ENCODE measurements around the gene NYAP2. TPM values are rescaled to one million over a fixed set of nuclear protein-coding genes. Genes with fewer than 3 reads are reported as not detected.

NYAP2 gene
- total and polyA plus RNA-seq, 10 of the 15 experiments (the other 5 are each of a cell fraction or from before 2014, with no cell fraction given), result 0.03 TPM; not detected in 9

DNA sequence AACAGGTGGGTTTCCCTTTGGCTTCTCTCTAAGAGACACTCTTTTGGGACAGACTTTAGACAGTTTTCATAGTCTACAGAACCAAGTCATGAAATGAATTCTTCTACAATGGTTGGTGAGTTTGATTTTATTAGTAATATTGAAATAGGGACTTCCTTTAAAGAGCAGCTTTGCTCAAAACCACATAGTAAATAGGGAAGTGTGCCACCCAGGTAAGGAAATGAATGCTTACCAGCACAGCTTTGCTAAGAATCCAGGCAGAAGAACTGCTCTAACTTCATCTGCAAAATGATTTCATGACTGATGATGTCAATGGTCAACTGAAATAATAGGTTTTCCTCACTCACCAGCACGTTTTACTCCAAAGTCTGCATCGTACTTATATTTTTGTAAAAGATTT lies 89.2 kb downstream of the NYAP2 start:
- WGBS (ENCODE audit: insufficient coverage, insufficient replicate concordance, low lambda C conversion rate, missing lambda C conversion rate), result 6% methylated on average over 2 of the region's 2 CpGs
- SMC1A ChIA-PET (ENCODE audit: uncharacterized antibody, unreplicated experiment), result no interaction called here
- CTCF ChIA-PET, result interaction anchor here (0.6 kb wide), 1 partner anchor 741 kb away, joined by 3 read pairs; no protein-coding TSS in a partner anchor
- BruUV-seq (replicated peaks), result no TSS peak
- H3K4me1 ChIP-seq (ENCODE audit: control insufficient read depth, insufficient read depth, low read length), result no peaks in the 10 kb centered on the region
- no peak overlapping the region for H3K27ac ChIP-seq (ENCODE audit: control insufficient read depth, insufficient read depth)
- no peak overlapping the region for H2AFZ ChIP-seq (ENCODE audit: control insufficient read depth, low read depth, low read length)
- no peak for FAIRE-seq
- intact Hi-C loops (cut with micrococcal nuclease; ENCODE audit: unreplicated experiment), result no loop called here
- H3K9me3 ChIP-seq (replicated peaks; ENCODE audit: control insufficient read depth, insufficient read depth, low read length), result no peaks in the 10 kb centered on the region
- DNase-seq (ENCODE audit: low read depth, low spot score), result no peak
- H3K27me3 ChIP-seq (replicated peaks in 1 of 2; ENCODE audit: control insufficient read depth in 2 of 2, insufficient read depth in 2 of 2, low read length in 1 of 2), result no peaks in the 10 kb centered on the region
- H3K79me2 ChIP-seq (ENCODE audit: control insufficient read depth, insufficient read depth, low read length), result no peaks in the 10 kb centered on the region
- H3K9ac ChIP-seq (ENCODE audit: control insufficient read depth, insufficient read depth, low read length), result no peak overlapping the region
- RAD21 ChIA-PET (ENCODE audit: unreplicated experiment), result no interaction called here
- 0 out of 4 replicates have a peak, but pooled peaks of 1 of the 2 experiments have one; percentile 18 for TF ChIP-seq ETV6 (conservative IDR thresholded peaks at IDR 0.05 in 1 of 2, IDR thresholded peaks at IDR 0.05 in 1 of 2; ENCODE audit: borderline replicate concordance in 1 of 2, low read depth in 1 of 2)
- TF ChIP-seq CEBPB (IDR thresholded peaks at IDR 0.05; ENCODE audit: borderline replicate concordance in 1 of 2, low read depth in 2 of 2, low read length in 2 of 2), result no peak
- peak; percentile 58; the same call in 1 of the 2 replicates for TF ChIP-seq SPI1 (IDR thresholded peaks at IDR 0.05; ENCODE audit: borderline replicate concordance, insufficient read depth, low read depth, low read length)
- peak; percentile 22; the same call in 1 of the 2 replicates for TF ChIP-seq JUNB (IDR thresholded peaks at IDR 0.05)
- H3K36me3 ChIP-seq (ENCODE audit: control insufficient read depth in 2 of 2, insufficient read depth in 2 of 2, low read length in 1 of 2), result no peaks in the 10 kb centered on the region
- POLR2A ChIA-PET, result no interaction called here
- H3K4me2 ChIP-seq (ENCODE audit: control insufficient read depth, insufficient read depth), result no peak overlapping the region
- H4K20me1 ChIP-seq (ENCODE audit: control insufficient read depth, insufficient read depth), result no peaks in the 10 kb centered on the region
- peak; percentile 74 for ATAC-seq
- no peak overlapping the region for H3K4me3 ChIP-seq
- in situ Hi-C loops (cut with MboI), result no loop called here

- no TSS peak for BruUV-seq (replicated peaks)
- H3K9ac ChIP-seq (ENCODE audit: control insufficient read depth, insufficient read depth, low read length), result no peak overlapping the region
- H2AFZ ChIP-seq (ENCODE audit: control insufficient read depth, low read depth, low read length), result no peak overlapping the region
- DNase-seq (ENCODE audit: low read depth, low spot score) (no peak), FAIRE-seq (no peak), ATAC-seq (no peak)
- H4K20me1 ChIP-seq (ENCODE audit: control insufficient read depth, insufficient read depth), result no peaks in the 10 kb centered on the region
- no peak overlapping the region for H3K27ac ChIP-seq (ENCODE audit: control insufficient read depth, insufficient read depth)
- in situ Hi-C loops (cut with MboI) (no loop called here), intact Hi-C loops (cut with micrococcal nuclease; ENCODE audit: unreplicated experiment) (loop anchor here (10.0 kb wide), 1 partner anchor 369 kb away; no protein-coding TSS in a partner anchor)
- ChIA-PET CTCF (no interaction called here), RAD21 (ENCODE audit: unreplicated experiment) (no interaction called here), POLR2A (no interaction called here), SMC1A (ENCODE audit: uncharacterized antibody, unreplicated experiment) (no interaction called here)
- H3K4me3 ChIP-seq, result no peak overlapping the region
- no peaks in the 10 kb centered on the region for H3K9me3 ChIP-seq (replicated peaks; ENCODE audit: control insufficient read depth, insufficient read depth, low read length)
- no peaks in the 10 kb centered on the region for H3K4me1 ChIP-seq (ENCODE audit: control insufficient read depth, insufficient read depth, low read length)
- no peaks in the 10 kb centered on the region for H3K36me3 ChIP-seq (ENCODE audit: control insufficient read depth in 2 of 2, insufficient read depth in 2 of 2, low read length in 1 of 2)
- no peak overlapping the region for H3K4me2 ChIP-seq (ENCODE audit: control insufficient read depth, insufficient read depth)
- H3K27me3 ChIP-seq (replicated peaks in 1 of 2; ENCODE audit: control insufficient read depth in 2 of 2, insufficient read depth in 2 of 2, low read length in 1 of 2), result no peaks in the 10 kb centered on the region
- H3K79me2 ChIP-seq (ENCODE audit: control insufficient read depth, insufficient read depth, low read length), result no peaks in the 10 kb centered on the region
- 49% methylated on average over 5 of the region's 5 CpGs for WGBS (ENCODE audit: insufficient coverage, insufficient replicate concordance, low lambda C conversion rate, missing lambda C conversion rate)
- TF ChIP-seq SPI1 (IDR thresholded peaks at IDR 0.05; ENCODE audit: borderline replicate concordance, insufficient read depth, low read depth, low read length) (no peak), RAD21 (IDR thresholded peaks at IDR 0.05; ENCODE audit: insufficient read depth, low read depth, low read length) (no peak), HCFC1 (IDR thresholded peaks at IDR 0.05; ENCODE audit: low read length) (no peak), MYB (IDR thresholded peaks at IDR 0.05; ENCODE audit: borderline replicate concordance, low read depth, low read length) (no peak), CREB1 (IDR thresholded peaks at IDR 0.05; ENCODE audit: low read depth) (no peak), NR2F1 (conservative IDR thresholded peaks at IDR 0.05) (no peak), RAD51 (IDR thresholded peaks at IDR 0.05) (no peak), NFIC (IDR thresholded peaks at IDR 0.05; ENCODE audit: low read depth, low read length) (no peak), GABPA (IDR thresholded peaks at IDR 0.05; ENCODE audit: low read depth) (no peak), IKZF1 (conservative IDR thresholded peaks at IDR 0.05) (no peak), CEBPB (IDR thresholded peaks at IDR 0.05; ENCODE audit: borderline replicate concordance in 1 of 2, low read depth in 2 of 2, low read length in 2 of 2) (no peak), PAX8 (IDR thresholded peaks at IDR 0.05) (no peak), RELA (IDR thresholded peaks at IDR 0.05; ENCODE audit: borderline replicate concordance, partially characterized antibody) (no peak), PML (IDR thresholded peaks at IDR 0.05; ENCODE audit: low read length) (no peak), NFYA (IDR thresholded peaks at IDR 0.05; ENCODE audit: borderline replicate concordance, low read depth, low read length) (no peak)
- TF ChIP-seq, protein P1, sequence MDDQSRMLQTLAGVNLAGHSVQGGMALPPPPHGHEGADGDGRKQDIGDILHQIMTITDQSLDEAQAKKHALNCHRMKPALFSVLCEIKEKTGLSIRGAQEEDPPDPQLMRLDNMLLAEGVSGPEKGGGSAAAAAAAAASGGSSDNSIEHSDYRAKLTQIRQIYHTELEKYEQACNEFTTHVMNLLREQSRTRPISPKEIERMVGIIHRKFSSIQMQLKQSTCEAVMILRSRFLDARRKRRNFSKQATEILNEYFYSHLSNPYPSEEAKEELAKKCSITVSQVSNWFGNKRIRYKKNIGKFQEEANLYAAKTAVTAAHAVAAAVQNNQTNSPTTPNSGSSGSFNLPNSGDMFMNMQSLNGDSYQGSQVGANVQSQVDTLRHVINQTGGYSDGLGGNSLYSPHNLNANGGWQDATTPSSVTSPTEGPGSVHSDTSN (IDR thresholded peaks at IDR 0.05; ENCODE audit: insufficient replicate concordance, low read depth, low read length), result no peak
Observed at GRCh38 chr2:225493420-225494099, 94.0 kb downstream of the NYAP2 start.

All from GM12878 (cell line).